ENCODE measurements around the gene AGMO.

Gene AGMO

GRCh38 chr7:15603124-15603523 lies 41.3 kb upstream of the AGMO start:
- TF ChIP-seq, protein P1, sequence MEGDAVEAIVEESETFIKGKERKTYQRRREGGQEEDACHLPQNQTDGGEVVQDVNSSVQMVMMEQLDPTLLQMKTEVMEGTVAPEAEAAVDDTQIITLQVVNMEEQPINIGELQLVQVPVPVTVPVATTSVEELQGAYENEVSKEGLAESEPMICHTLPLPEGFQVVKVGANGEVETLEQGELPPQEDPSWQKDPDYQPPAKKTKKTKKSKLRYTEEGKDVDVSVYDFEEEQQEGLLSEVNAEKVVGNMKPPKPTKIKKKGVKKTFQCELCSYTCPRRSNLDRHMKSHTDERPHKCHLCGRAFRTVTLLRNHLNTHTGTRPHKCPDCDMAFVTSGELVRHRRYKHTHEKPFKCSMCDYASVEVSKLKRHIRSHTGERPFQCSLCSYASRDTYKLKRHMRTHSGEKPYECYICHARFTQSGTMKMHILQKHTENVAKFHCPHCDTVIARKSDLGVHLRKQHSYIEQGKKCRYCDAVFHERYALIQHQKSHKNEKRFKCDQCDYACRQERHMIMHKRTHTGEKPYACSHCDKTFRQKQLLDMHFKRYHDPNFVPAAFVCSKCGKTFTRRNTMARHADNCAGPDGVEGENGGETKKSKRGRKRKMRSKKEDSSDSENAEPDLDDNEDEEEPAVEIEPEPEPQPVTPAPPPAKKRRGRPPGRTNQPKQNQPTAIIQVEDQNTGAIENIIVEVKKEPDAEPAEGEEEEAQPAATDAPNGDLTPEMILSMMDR (IDR thresholded peaks at IDR 0.05; ENCODE audit: low read depth, low read length) = no peak
- DNase-seq = no peak
- Histone ChIP-seq H3K27me3 (ENCODE audit: insufficient read depth, low read depth, severe bottlenecking) (no peaks in the 10 kb centered on the region), H3K27ac (no peak overlapping the region), H3K36me3 (no peaks in the 10 kb centered on the region), H3K9me3 (ENCODE audit: severe bottlenecking) (no peaks in the 10 kb centered on the region), H3K4me3 (ENCODE audit: low read depth, low read length) (no peak overlapping the region)

DNA sequence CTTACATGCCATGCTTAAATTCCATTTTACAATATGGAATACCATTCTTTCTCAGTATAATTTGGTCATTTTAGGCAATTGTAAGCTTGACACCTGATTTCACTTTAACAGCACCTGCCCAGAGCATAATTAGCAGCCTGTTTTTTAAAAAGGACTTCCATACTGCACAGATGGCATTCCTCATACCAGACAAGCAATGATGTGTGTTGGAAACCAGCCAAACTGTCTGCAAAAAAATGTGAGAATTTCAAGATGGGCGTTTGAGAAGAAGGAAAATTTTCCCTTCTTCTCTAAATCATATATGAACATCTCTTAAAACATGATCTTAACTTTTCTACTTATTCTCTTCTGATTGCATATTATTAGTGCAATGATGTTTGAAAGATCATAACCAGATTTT lies 40.4 kb upstream of the AGMO start:
- TF ChIP-seq, protein P1 (IDR thresholded peaks at IDR 0.05; ENCODE audit: low read depth, low read length) = no peak
- Histone ChIP-seq H3K9me3 (ENCODE audit: severe bottlenecking) (no peaks in the 10 kb centered on the region), H3K36me3 (no peaks in the 10 kb centered on the region), H3K27ac (no peak overlapping the region), H3K4me3 (ENCODE audit: low read depth, low read length) (no peak overlapping the region), H3K27me3 (ENCODE audit: insufficient read depth, low read depth, severe bottlenecking) (no peaks in the 10 kb centered on the region)
- DNase-seq = no peak

- TF ChIP-seq, protein P1 (IDR thresholded peaks at IDR 0.05; ENCODE audit: low read depth, low read length) = no peak
- H3K4me3 ChIP-seq (ENCODE audit: low read depth, low read length) = no peak overlapping the region
- H3K27ac ChIP-seq = no peak overlapping the region
- no peaks in the 10 kb centered on the region for H3K36me3 ChIP-seq
- no peak for DNase-seq
- H3K9me3 ChIP-seq (ENCODE audit: severe bottlenecking) = no peaks in the 10 kb centered on the region
- H3K27me3 ChIP-seq (ENCODE audit: insufficient read depth, low read depth, severe bottlenecking) = no peaks in the 10 kb centered on the region
These were observed 39.4 kb upstream of the AGMO start for GRCh38 chr7:15601175-15601574.

- DNase-seq = no peak
- Histone ChIP-seq H3K4me3 (ENCODE audit: low read depth, low read length) (no peak overlapping the region), H3K9me3 (ENCODE audit: severe bottlenecking) (no peaks in the 10 kb centered on the region), H3K27me3 (ENCODE audit: insufficient read depth, low read depth, severe bottlenecking) (no peaks in the 10 kb centered on the region), H3K27ac (no peak overlapping the region), H3K36me3 (no peaks in the 10 kb centered on the region)
- TF ChIP-seq, protein P1 (IDR thresholded peaks at IDR 0.05; ENCODE audit: low read depth, low read length) = no peak
These were observed 38.5 kb upstream of the AGMO start for GRCh38 chr7:15600298-15600697.

DNA sequence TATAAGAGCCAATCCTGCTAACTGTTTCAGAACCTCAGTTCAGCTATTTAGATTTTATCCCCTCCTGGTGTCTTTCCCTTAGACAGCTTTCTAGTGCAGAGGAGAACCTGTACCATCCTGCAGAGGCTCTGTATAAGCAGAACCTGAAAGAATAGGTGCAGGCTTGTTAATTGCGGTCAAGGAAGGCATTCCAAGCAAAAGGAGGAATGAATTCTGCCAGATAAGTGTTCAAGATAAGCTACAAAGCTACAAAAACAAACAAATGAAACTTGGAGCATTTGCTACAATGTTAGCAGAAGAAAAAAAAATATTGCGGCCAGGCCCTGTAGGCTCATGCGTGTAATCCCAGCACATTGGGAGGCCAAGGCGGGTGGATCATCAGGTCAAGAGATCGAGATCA lies 32.6 kb upstream of the AGMO start:
- Histone ChIP-seq H3K36me3 (no peaks in the 10 kb centered on the region), H3K27ac (no peak overlapping the region), H3K27me3 (ENCODE audit: insufficient read depth, low read depth, severe bottlenecking) (no peaks in the 10 kb centered on the region), H3K4me3 (ENCODE audit: low read depth, low read length) (no peak overlapping the region), H3K9me3 (ENCODE audit: severe bottlenecking) (no peaks in the 10 kb centered on the region)
- TF ChIP-seq, protein P1 (IDR thresholded peaks at IDR 0.05; ENCODE audit: low read depth, low read length) = no peak
- no peak for DNase-seq

DNA sequence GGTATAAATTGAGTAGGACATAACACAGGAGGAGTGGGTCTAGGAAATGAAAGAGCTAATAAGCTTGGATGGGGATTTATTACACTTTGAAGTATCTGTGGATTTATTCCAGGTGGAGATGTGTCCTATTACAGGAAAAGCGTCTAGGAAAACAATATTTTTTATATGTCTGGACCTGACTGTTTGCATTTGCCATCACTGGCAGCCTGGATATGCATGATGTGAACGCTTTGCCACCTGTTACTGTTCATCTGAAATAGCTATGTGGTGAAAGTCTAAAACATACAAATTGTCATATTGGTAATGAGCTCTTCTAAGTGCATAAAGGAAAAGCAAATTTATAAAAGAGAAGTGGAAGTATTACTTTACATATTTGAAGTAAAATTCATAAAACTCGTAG lies 31.6 kb upstream of the AGMO start:
- H3K9me3 ChIP-seq (ENCODE audit: severe bottlenecking) = no peaks in the 10 kb centered on the region
- no peaks in the 10 kb centered on the region for H3K27me3 ChIP-seq (ENCODE audit: insufficient read depth, low read depth, severe bottlenecking)
- TF ChIP-seq, protein P1 (IDR thresholded peaks at IDR 0.05; ENCODE audit: low read depth, low read length) = no peak
- DNase-seq = no peak
- H3K27ac ChIP-seq = no peak overlapping the region
- no peak overlapping the region for H3K4me3 ChIP-seq (ENCODE audit: low read depth, low read length)
- no peaks in the 10 kb centered on the region for H3K36me3 ChIP-seq

Data from WERI-Rb-1 (cell line).